HCT116 (cell line): ENCODE results near the gene SEC31A. TPM values are rescaled to one million over a fixed set of nuclear protein-coding genes. Genes with fewer than 3 reads are reported as not detected.

Source experiments
- ATAC-seq: fragments of 200-7000 bp; cut with Tn5 transposase; 2 replicates; pipeline ENCODE4 v1.9.1; 2020; ENCODE audit warnings: mild to moderate bottlenecking, moderate library complexity
- BruUV-seq: library from RNA; stranded (reverse); fragments of 400-500 nt; replicated peaks from 2 replicates; lab custom pipeline; 2021; lab: Mats Ljungman, UMichigan
- CTCF ChIA-PET: fragments of 300-600 bp; sonication (Branson Sonifier 250); formaldehyde crosslinking; loops from one replicate; lab custom pipeline; 2021; ENCODE audit warnings: antibody characterized with exemption; lab: Charles Lee
- POLR2A ChIA-PET: fragments of 300-600, 350-600 bp; sonication (Branson Sonifier 250); formaldehyde crosslinking; loops from one replicate; lab custom pipeline; 2021; ENCODE audit warnings: antibody characterized with exemption; lab: Charles Lee
- RAD21 ChIA-PET, 2 experiments: fragments of 300-600 bp; sonication (Branson Sonifier 250); formaldehyde crosslinking; loops; one replicate each; lab custom pipeline; 2023; ENCODE audit warnings: low total read pairs in 2 of 2; ENCODE audit not compliant: uncharacterized antibody in 2 of 2, unreplicated experiment in 2 of 2, low non-redundant PET in 1 of 2; lab: Charles Lee
- DNase-seq: peaks from one replicate; pipeline ENCODE4 v3.0.0-alpha.2; 2010; ENCODE audit warnings: low read depth, low spot score
- H2AFZ ChIP-seq: fragments of 200-600 bp; shearing (Covaris generic), sonication (generic); 2 replicates; pipeline ENCODE4 v1.6.1; 2017; ENCODE audit warnings: low read depth, mixed run types, mixed read lengths, antibody characterized with exemption, low read length; ENCODE audit not compliant: poor library complexity, severe bottlenecking
- H3K27ac ChIP-seq: 2 replicates; pipeline ENCODE4 v1.5.1; 2012; ENCODE audit warnings: low read depth, low read length
- H3K27me3 ChIP-seq: fragments of 200-600 bp; sonication (generic); 2 replicates; pipeline ENCODE4 v1.6.1; 2016; ENCODE audit warnings: mixed run types, low read length, mixed read lengths; ENCODE audit not compliant: insufficient read depth
- H3K36me3 ChIP-seq, 2 experiments: fragments of 200-500 bp in 1 of 2; fragments of 200-600 bp in 1 of 2; sonication (Bioruptor generic) in 1 of 2; sonication (generic) in 1 of 2; 2 replicates each; pipeline versions ENCODE4 v1.5.1 to v1.6.1; 2014 to 2016; ENCODE audit warnings: low read length in 2 of 2, inconsistent platforms in 1 of 2, mixed read lengths in 1 of 2, mixed run types in 1 of 2; ENCODE audit not compliant: insufficient read depth in 2 of 2, control insufficient read depth in 1 of 2
- H3K4me1 ChIP-seq, 2 experiments: fragments of 200-600 bp in 1 of 2; sonication (generic) in 1 of 2; 2 replicates each; pipeline versions ENCODE4 v1.5.1 to v1.6.1; 2012 to 2017; ENCODE audit warnings: low read length in 2 of 2, inconsistent platforms in 1 of 2, mild to moderate bottlenecking in 1 of 2, mixed read lengths in 1 of 2, mixed run types in 1 of 2, moderate library complexity in 1 of 2; ENCODE audit not compliant: insufficient read depth in 2 of 2, control insufficient read depth in 1 of 2
- H3K4me2 ChIP-seq: fragments of 200-600 bp; sonication (generic); 2 replicates; pipeline ENCODE4 v1.6.1; 2017; ENCODE audit warnings: mixed run types, low read length, mixed read lengths
- H3K4me3 ChIP-seq, 2 experiments: fragments of 200-600 bp in 1 of 2; sonication (generic) in 1 of 2; replicated peaks in 1 of 2; 2 replicates each; pipeline ENCODE4 v1.5.1; 2011 to 2016; ENCODE audit warnings: low read length in 2 of 2, control low read depth in 1 of 2, low read depth in 1 of 2, mild to moderate bottlenecking in 1 of 2, mixed read lengths in 1 of 2, mixed run types in 1 of 2
- H3K79me2 ChIP-seq: fragments of 200-600 bp; sonication (generic); 2 replicates; pipeline ENCODE4 v1.6.1; 2017; ENCODE audit warnings: mild to moderate bottlenecking, mixed run types, low read length, moderate library complexity, mixed read lengths; ENCODE audit not compliant: insufficient read depth
- H3K9ac ChIP-seq: fragments of 200-600 bp; sonication (generic); 2 replicates; pipeline ENCODE4 v1.6.1; 2016; ENCODE audit warnings: low read length, mixed read lengths
- H3K9me2 ChIP-seq: fragments of 200-600 bp; sonication (generic), shearing (Covaris generic); 2 replicates; pipeline ENCODE4 v1.6.1; 2017; ENCODE audit warnings: mixed run types, mild to moderate bottlenecking, moderate library complexity; ENCODE audit not compliant: insufficient read depth
- H3K9me3 ChIP-seq, 2 experiments: fragments of 200-500 bp in 1 of 2; fragments of 200-600 bp in 1 of 2; sonication (Bioruptor generic) in 1 of 2; sonication (generic) in 1 of 2; 2 replicates each; pipeline ENCODE4 v1.6.1; 2014 to 2017; ENCODE audit warnings: low read length in 2 of 2, mixed read lengths in 2 of 2, inconsistent platforms in 1 of 2, low read depth in 1 of 2, mild to moderate bottlenecking in 1 of 2, mixed run types in 1 of 2, moderate library complexity in 1 of 2; ENCODE audit not compliant: control insufficient read depth in 1 of 2, insufficient read depth in 1 of 2
- H4K20me1 ChIP-seq: fragments of 200-600 bp; sonication (generic), shearing (Covaris generic); 2 replicates; pipeline ENCODE4 v1.6.1; 2017; ENCODE audit warnings: mixed run types, mild to moderate bottlenecking, moderate library complexity; ENCODE audit not compliant: insufficient read depth
- EZH2 ChIP-seq: fragments of 200-600 bp; sonication (generic); IDR thresholded peaks from 2 replicates; pipeline ENCODE4 v1.6.1; 2017; ENCODE audit warnings: antibody characterized with exemption, mixed run types
- POLR2AphosphoS5 ChIP-seq: IDR thresholded peaks from 2 replicates; pipeline ENCODE4 v1.6.1; 2011; ENCODE audit warnings: mild to moderate bottlenecking, low read depth, low read length, moderate library complexity
- REST ChIP-seq: IDR thresholded peaks from 2 replicates; pipeline ENCODE4 v1.6.1; 2012; ENCODE audit warnings: low read depth
- ZFX ChIP-seq: fragments of 450-650 bp; IDR thresholded peaks from 2 replicates; pipeline ENCODE4 v1.6.1; 2017
- intact Hi-C: fragments of 100-400 bp; cut with micrococcal nuclease; formaldehyde crosslinking; loops from 2 replicates; pipeline ENCODE4 v1.10.0; 2022
- total RNA-seq: library from RNA; stranded (reverse); gene quantifications from one replicate; pipeline ENCODE4 v1.2.1, GENCODE V29; 2021; ENCODE audit not compliant: unreplicated experiment
- TF ChIP-seq, protein P1 (sequence below): IDR thresholded peaks from 2 replicates; pipeline ENCODE4 v1.6.1; 2012

The SEC31A gene
- total RNA-seq, 1 experiment from 2014 or later = 78.5 TPM

- Histone ChIP-seq H2AFZ (peak within 1 kb of the TSS; percentile 68), H3K4me3 (peak within 1 kb of the TSS; percentile 64 to 80), H3K27me3 (no peaks in the 10 kb centered on the region), H4K20me1 (no peaks in the 10 kb centered on the region; the same call in 1 of the 2 replicates), H3K4me1 (peaks cover 13 to 25% of the 10 kb centered on the region in 2 experiments; a peak in 3 of 4 replicates), H3K79me2 (peaks cover 18% of the 10 kb centered on the region; the same call in 1 of the 2 replicates), H3K9ac (peak within 1 kb of the TSS; percentile 60), H3K9me3 (no peaks in the 10 kb centered on the region), H3K4me2 (peak within 1 kb of the TSS; percentile 92), H3K9me2 (no peaks in the 10 kb centered on the region), H3K27ac (peak within 1 kb of the TSS; percentile 15; the same call in 1 of the 2 replicates), H3K36me3 (no peaks in the 10 kb centered on the region)
- ATAC-seq = peak; percentile 94
- ChIA-PET RAD21 (interaction anchor here (0.6 to 1.2 kb wide), 2 partner anchors 336 kb away, joined by 3 to 5 read pairs; no protein-coding TSS in a partner anchor), POLR2A (interaction anchor here (0.7 to 1.2 kb wide), 3 partner anchors 13 to 15 kb away, joined by 3 read pairs; no protein-coding TSS in a partner anchor), CTCF (interaction anchor here (1.6 kb wide), 1 partner anchor 12 kb away, joined by 5 read pairs; no protein-coding TSS in a partner anchor)
- BruUV-seq = no TSS peak
- intact Hi-C loops = loop anchor here (5.0 kb wide), 1 partner anchor 426 kb away; the partner anchor contains the start of gene HNRNPD
- no peak for TF ChIP-seq EZH2
- peak; percentile 58 for TF ChIP-seq ZFX
- TF ChIP-seq, protein P1, sequence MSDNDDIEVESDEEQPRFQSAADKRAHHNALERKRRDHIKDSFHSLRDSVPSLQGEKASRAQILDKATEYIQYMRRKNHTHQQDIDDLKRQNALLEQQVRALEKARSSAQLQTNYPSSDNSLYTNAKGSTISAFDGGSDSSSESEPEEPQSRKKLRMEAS = peak; percentile 56; the same call in 1 of the 2 replicates
- TF ChIP-seq POLR2AphosphoS5 = peak; percentile 46; the same call in 1 of the 2 replicates
- no peak for TF ChIP-seq REST
- DNase-seq = peak; percentile 55
Measured at GRCh38 chr4:82798168-82799005, 92.6 kb downstream of the SEC31A start, which contains the start of gene SCD5. TSS of gene SCD5 (minus strand) at chr4:82798796. CDS start at chr4:82798537, 259 bp downstream.
